IPS-20b (cell line): ENCODE results near the gene PGBD5.

Source experiments
- H3K27ac ChIP-seq: one replicate; pipeline ENCODE4 v1.5.1; 2013; ENCODE audit warnings: low read length
- H3K27me3 ChIP-seq: 2 replicates; pipeline ENCODE4 v1.6.1; 2013; ENCODE audit warnings: mild to moderate bottlenecking, low read length, inconsistent platforms; ENCODE audit not compliant: insufficient read depth
- H3K36me3 ChIP-seq: 2 replicates; pipeline ENCODE4 v1.6.1; 2013; ENCODE audit warnings: low read depth, mild to moderate bottlenecking, inconsistent platforms, low read length, moderate library complexity; ENCODE audit not compliant: insufficient read depth
- H3K4me1 ChIP-seq: 2 replicates; pipeline ENCODE4 v1.6.1; 2013; ENCODE audit warnings: mild to moderate bottlenecking, control low read depth, inconsistent platforms, low read length, moderate library complexity; ENCODE audit not compliant: insufficient read depth
- H3K4me3 ChIP-seq: 2 replicates; pipeline ENCODE4 v1.5.1; 2013; ENCODE audit warnings: mild to moderate bottlenecking, low read length, inconsistent platforms
- H3K9ac ChIP-seq: 2 replicates; pipeline ENCODE4 v1.6.1; 2013; ENCODE audit warnings: low read depth, mild to moderate bottlenecking, inconsistent platforms, low read length, moderate library complexity
- H3K9me3 ChIP-seq: 2 replicates; pipeline ENCODE4 v1.6.1; 2013; ENCODE audit warnings: mild to moderate bottlenecking, low read depth, low read length, inconsistent platforms; ENCODE audit not compliant: insufficient read depth

The PGBD5 gene

GRCh38 chr1:230354005-230354404 is 72.1 kb downstream of the PGBD5 start:
- Histone ChIP-seq H3K27me3 (no peaks in the 10 kb centered on the region), H3K9me3 (no peaks in the 10 kb centered on the region), H3K4me1 (no peaks in the 10 kb centered on the region)

GRCh38 chr1:230352537-230352936 is 73.6 kb downstream of the PGBD5 start:
- Histone ChIP-seq H3K4me3 (no peak overlapping the region), H3K9ac (no peak overlapping the region), H3K4me1 (no peaks in the 10 kb centered on the region), H3K27ac (no peak overlapping the region), H3K27me3 (no peaks in the 10 kb centered on the region), H3K9me3 (no peaks in the 10 kb centered on the region), H3K36me3 (peaks cover 65% of the 10 kb centered on the region)

More at GRCh38 chr1:230354005-230354404, 72.1 kb downstream of the PGBD5 start:
- Histone ChIP-seq H3K4me3 (no peak overlapping the region), H3K27ac (no peak overlapping the region), H3K9ac (no peak overlapping the region), H3K36me3 (peaks cover 58% of the 10 kb centered on the region)

GRCh38 chr1:230351983-230352382 is 74.1 kb downstream of the PGBD5 start:
- H3K36me3 ChIP-seq, result peaks cover 62% of the 10 kb centered on the region
- no peaks in the 10 kb centered on the region for H3K4me1 ChIP-seq
- H3K4me3 ChIP-seq, result no peak overlapping the region
- H3K27ac ChIP-seq, result no peak overlapping the region
- no peaks in the 10 kb centered on the region for H3K27me3 ChIP-seq
- H3K9ac ChIP-seq, result no peak overlapping the region
- no peaks in the 10 kb centered on the region for H3K9me3 ChIP-seq

GRCh38 chr1:230351514-230351913 is 74.6 kb downstream of the PGBD5 start:
- Histone ChIP-seq H3K9ac (no peak overlapping the region), H3K27me3 (no peaks in the 10 kb centered on the region), H3K4me1 (no peaks in the 10 kb centered on the region), H3K9me3 (no peaks in the 10 kb centered on the region), H3K36me3 (peaks cover 58% of the 10 kb centered on the region), H3K27ac (no peak overlapping the region), H3K4me3 (no peak overlapping the region)

GRCh38 chr1:230350208-230350921 is 75.8 kb downstream of the PGBD5 start:
- H3K4me3 ChIP-seq, result no peak overlapping the region
- H3K27ac ChIP-seq, result no peak overlapping the region
- no peaks in the 10 kb centered on the region for H3K27me3 ChIP-seq
- H3K36me3 ChIP-seq, result peaks cover 46% of the 10 kb centered on the region
- H3K4me1 ChIP-seq, result no peaks in the 10 kb centered on the region
- H3K9ac ChIP-seq, result no peak overlapping the region
- no peaks in the 10 kb centered on the region for H3K9me3 ChIP-seq

GRCh38 chr1:230349020-230349393 is 77.1 kb downstream of the PGBD5 start:
- H3K9me3 ChIP-seq, result no peaks in the 10 kb centered on the region
- H3K36me3 ChIP-seq, result peaks cover 37% of the 10 kb centered on the region
- no peaks in the 10 kb centered on the region for H3K27me3 ChIP-seq
- H3K27ac ChIP-seq, result no peak overlapping the region
- no peak overlapping the region for H3K9ac ChIP-seq
- no peaks in the 10 kb centered on the region for H3K4me1 ChIP-seq
- H3K4me3 ChIP-seq, result no peak overlapping the region

GRCh38 chr1:230348386-230349019 is 77.6 kb downstream of the PGBD5 start:
- no peaks in the 10 kb centered on the region for H3K27me3 ChIP-seq
- H3K27ac ChIP-seq, result no peak overlapping the region
- no peaks in the 10 kb centered on the region for H3K9me3 ChIP-seq
- no peak overlapping the region for H3K9ac ChIP-seq
- peaks cover 34% of the 10 kb centered on the region for H3K36me3 ChIP-seq
- H3K4me1 ChIP-seq, result no peaks in the 10 kb centered on the region
- H3K4me3 ChIP-seq, result no peak overlapping the region

GRCh38 chr1:230347896-230348295 is 78.2 kb downstream of the PGBD5 start:
- Histone ChIP-seq H3K27me3 (no peaks in the 10 kb centered on the region), H3K9me3 (no peaks in the 10 kb centered on the region), H3K4me1 (no peaks in the 10 kb centered on the region), H3K9ac (no peak overlapping the region), H3K36me3 (peaks cover 34% of the 10 kb centered on the region), H3K27ac (no peak overlapping the region), H3K4me3 (no peak overlapping the region)

- Histone ChIP-seq H3K9me3 (no peaks in the 10 kb centered on the region), H3K27me3 (no peaks in the 10 kb centered on the region), H3K4me3 (no peak overlapping the region), H3K27ac (no peak overlapping the region), H3K4me1 (no peaks in the 10 kb centered on the region), H3K36me3 (peaks cover 25% of the 10 kb centered on the region), H3K9ac (no peak overlapping the region)
Observed at GRCh38 chr1:230345139-230345885, 80.8 kb downstream of the PGBD5 start.

GRCh38 chr1:230342699-230343098 is 83.4 kb downstream of the PGBD5 start:
- Histone ChIP-seq H3K4me3 (no peak overlapping the region), H3K36me3 (peaks cover 10% of the 10 kb centered on the region; the same call in 1 of the 2 replicates), H3K27ac (no peak overlapping the region), H3K9ac (no peak overlapping the region), H3K4me1 (no peaks in the 10 kb centered on the region), H3K9me3 (no peaks in the 10 kb centered on the region), H3K27me3 (no peaks in the 10 kb centered on the region)

- Histone ChIP-seq H3K36me3 (peaks cover 8% of the 10 kb centered on the region; the same call in 1 of the 2 replicates), H3K9ac (no peak overlapping the region), H3K27ac (no peak overlapping the region), H3K9me3 (no peaks in the 10 kb centered on the region), H3K4me1 (no peaks in the 10 kb centered on the region), H3K4me3 (no peak overlapping the region), H3K27me3 (no peaks in the 10 kb centered on the region)
Observed at GRCh38 chr1:230342019-230342418, 84.1 kb downstream of the PGBD5 start.

- Histone ChIP-seq H3K36me3 (peaks cover 8% of the 10 kb centered on the region; the same call in 1 of the 2 replicates), H3K4me1 (no peaks in the 10 kb centered on the region), H3K4me3 (no peak overlapping the region), H3K9ac (no peak overlapping the region), H3K9me3 (no peaks in the 10 kb centered on the region), H3K27ac (no peak overlapping the region), H3K27me3 (no peaks in the 10 kb centered on the region)
Observed at GRCh38 chr1:230341162-230341546, 85.0 kb downstream of the PGBD5 start.
